ENCODE results near the gene PLB1.

The PLB1 gene

GRCh38 chr2:28523902-28524301, 28.0 kb downstream of the PLB1 start:
- H3K4me1 Mint-ChIP-seq = no peaks in the 10 kb centered on the region
- no peaks in the 10 kb centered on the region for H3K36me3 Mint-ChIP-seq
- no peak overlapping the region for H3K27ac Mint-ChIP-seq
- H3K4me3 Mint-ChIP-seq = no peak overlapping the region
- ATAC-seq (replicated peaks) = no peak
- no peak for DNase-seq
- H3K27me3 Mint-ChIP-seq = peaks cover 39 to 48% of the 10 kb centered on the region in 2 donors
- no peaks in the 10 kb centered on the region for H3K9me3 Mint-ChIP-seq

DNA sequence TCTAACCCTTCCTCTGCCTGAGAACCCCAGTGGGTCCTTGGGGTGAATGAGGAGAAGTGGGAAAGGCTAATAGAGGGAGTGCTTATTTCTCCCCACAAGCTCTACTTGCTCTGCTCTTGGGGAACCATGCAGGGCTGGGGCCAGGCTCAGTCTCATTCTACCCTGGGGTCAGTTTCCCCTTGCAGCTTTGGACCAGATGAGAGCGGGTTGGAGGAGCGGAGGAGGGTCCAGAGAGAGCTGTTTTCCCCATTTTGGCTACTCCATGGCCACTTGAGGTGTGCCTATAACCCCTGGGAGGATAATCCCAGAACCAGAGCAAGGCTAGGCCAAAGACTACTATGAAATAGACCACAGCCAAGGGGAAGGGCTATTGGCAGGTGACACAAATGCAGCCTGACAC, 29.6 kb downstream of the PLB1 start:
- no peaks in the 10 kb centered on the region for H3K36me3 Mint-ChIP-seq
- H3K27me3 Mint-ChIP-seq = peaks cover 28 to 38% of the 10 kb centered on the region in 2 donors

DNA sequence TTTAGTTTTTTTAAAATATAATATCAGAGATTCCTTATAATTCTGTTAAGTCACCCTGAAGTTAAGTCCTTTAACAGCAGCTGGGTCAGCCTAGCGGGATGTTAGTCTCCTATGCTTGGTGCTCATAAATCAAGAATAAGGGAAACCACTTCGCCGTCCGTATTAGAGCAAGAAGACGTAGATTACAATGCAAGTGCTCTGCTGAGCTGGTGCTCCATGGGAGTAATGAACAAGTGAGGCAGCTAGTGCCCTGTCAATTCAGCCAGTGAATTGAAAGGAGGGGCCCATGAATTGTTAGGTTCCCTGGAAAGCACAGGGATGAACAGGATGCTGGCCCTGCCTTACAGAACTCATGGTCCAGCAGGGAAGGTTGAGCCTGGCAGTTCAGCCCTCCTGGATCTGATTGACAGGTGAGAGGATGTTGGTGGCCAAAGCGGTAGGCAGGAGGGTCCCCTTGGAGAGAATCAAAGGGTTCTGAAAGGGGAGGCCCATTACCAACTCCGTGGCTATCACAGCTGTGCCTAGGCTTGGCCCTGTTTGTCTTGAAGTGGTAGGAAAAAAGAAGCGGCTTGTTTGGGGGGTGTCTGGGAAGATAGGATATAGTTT, 30.8 kb downstream of the PLB1 start:
- no peak overlapping the region for H3K27ac Mint-ChIP-seq
- no peak for ATAC-seq (replicated peaks)
- H3K9me3 Mint-ChIP-seq = no peaks in the 10 kb centered on the region
- H3K4me1 Mint-ChIP-seq = no peaks in the 10 kb centered on the region
- peaks cover 21 to 29% of the 10 kb centered on the region in 2 donors for H3K27me3 Mint-ChIP-seq
- no peaks in the 10 kb centered on the region for H3K36me3 Mint-ChIP-seq
- no peak overlapping the region for H3K4me3 Mint-ChIP-seq
- DNase-seq = no peak

More for the DNA sequence above, 29.6 kb downstream of the PLB1 start:
- Mint-ChIP-seq H3K4me1 (no peaks in the 10 kb centered on the region), H3K27ac (no peak overlapping the region), H3K9me3 (no peaks in the 10 kb centered on the region), H3K4me3 (no peak overlapping the region)
- DNase-seq (no peak), ATAC-seq (replicated peaks) (no peak)

DNA sequence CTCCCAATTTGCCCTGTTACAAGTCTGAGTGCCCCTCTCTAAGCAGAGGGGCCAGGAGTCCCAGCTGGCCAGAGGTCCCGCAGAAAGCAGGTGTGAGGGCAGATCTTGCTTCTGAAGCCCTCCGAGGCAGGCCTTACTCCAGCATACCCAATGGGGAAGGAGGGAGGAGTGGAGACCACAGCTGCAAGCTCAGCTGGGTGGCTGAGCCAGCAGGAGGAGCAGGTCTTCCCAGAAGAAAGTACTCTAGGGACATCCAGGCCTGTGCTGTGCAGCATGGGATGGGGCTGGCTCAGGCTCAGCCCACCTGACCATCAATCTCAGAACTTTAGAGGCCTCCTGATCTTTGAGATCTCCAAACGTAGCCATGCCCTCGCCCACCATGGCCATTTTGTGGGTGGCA, 31.3 kb downstream of the PLB1 start:
- Mint-ChIP-seq H3K36me3 (no peaks in the 10 kb centered on the region), H3K27me3 (peaks cover 15 to 24% of the 10 kb centered on the region in 2 donors), H3K4me1 (no peaks in the 10 kb centered on the region), H3K9me3 (no peaks in the 10 kb centered on the region), H3K27ac (no peak overlapping the region), H3K4me3 (no peak overlapping the region)
- DNase-seq (no peak), ATAC-seq (replicated peaks) (no peak)

DNA sequence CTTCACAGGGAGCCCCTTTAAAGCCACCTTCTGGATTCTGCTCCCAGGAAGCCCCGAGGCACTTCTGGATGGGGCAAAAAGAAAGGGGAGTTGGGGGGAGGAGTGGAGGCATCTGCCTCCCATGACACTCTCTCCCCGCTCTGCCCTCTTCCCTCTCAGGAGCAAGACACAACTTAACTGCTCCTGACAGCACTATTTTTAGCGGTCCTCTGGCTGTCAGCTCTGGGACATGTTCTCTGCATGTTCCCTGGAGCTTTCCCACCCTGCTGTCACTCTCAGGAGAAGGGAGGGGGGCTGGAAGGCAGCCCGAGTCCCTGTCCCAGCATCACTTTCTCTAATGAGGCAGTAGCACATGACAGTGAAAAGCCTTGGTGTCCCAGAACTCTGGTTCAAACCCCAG, 32.3 kb downstream of the PLB1 start:
- Mint-ChIP-seq H3K36me3 (no peaks in the 10 kb centered on the region), H3K27ac (no peak overlapping the region), H3K27me3 (peaks cover 10 to 20% of the 10 kb centered on the region in 2 donors), H3K4me1 (no peaks in the 10 kb centered on the region), H3K9me3 (no peaks in the 10 kb centered on the region), H3K4me3 (no peak overlapping the region)
- DNase-seq (no peak), ATAC-seq (replicated peaks) (no peak)

- Mint-ChIP-seq H3K9me3 (no peaks in the 10 kb centered on the region), H3K4me3 (no peak overlapping the region), H3K27ac (no peak overlapping the region), H3K4me1 (no peaks in the 10 kb centered on the region), H3K27me3 (peaks cover 0 to 17% of the 10 kb centered on the region in 2 donors), H3K36me3 (no peaks in the 10 kb centered on the region)
- ATAC-seq (replicated peaks) (no peak), DNase-seq (no peak)
Observed at GRCh38 chr2:28530782-28531181, 34.9 kb downstream of the PLB1 start.

DNA sequence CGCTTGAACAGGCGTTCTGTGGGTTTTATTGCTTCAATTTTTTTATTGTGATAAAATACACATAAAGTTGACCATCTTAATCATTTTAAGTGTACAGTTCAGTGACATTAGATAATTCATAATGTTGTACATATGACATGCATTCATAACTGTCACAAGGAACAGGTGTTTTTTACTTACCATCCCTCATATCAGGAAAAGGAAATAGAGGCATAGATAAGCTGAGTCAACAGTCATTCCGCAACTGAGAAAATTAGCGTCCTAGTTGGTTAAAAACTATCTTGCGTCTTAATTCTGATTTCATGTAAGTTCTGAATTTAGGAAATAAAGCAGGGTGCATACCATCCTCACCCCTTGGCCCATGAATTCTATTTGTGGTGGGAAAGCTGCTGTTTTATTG, 36.5 kb downstream of the PLB1 start:
- DNase-seq = no peak
- H3K27me3 Mint-ChIP-seq = peaks cover 0 to 10% of the 10 kb centered on the region in 2 donors
- ATAC-seq (replicated peaks) = no peak
- no peaks in the 10 kb centered on the region for H3K4me1 Mint-ChIP-seq
- H3K36me3 Mint-ChIP-seq = no peaks in the 10 kb centered on the region
- H3K9me3 Mint-ChIP-seq = no peaks in the 10 kb centered on the region
- no peak overlapping the region for H3K4me3 Mint-ChIP-seq
- H3K27ac Mint-ChIP-seq = no peak overlapping the region

DNA sequence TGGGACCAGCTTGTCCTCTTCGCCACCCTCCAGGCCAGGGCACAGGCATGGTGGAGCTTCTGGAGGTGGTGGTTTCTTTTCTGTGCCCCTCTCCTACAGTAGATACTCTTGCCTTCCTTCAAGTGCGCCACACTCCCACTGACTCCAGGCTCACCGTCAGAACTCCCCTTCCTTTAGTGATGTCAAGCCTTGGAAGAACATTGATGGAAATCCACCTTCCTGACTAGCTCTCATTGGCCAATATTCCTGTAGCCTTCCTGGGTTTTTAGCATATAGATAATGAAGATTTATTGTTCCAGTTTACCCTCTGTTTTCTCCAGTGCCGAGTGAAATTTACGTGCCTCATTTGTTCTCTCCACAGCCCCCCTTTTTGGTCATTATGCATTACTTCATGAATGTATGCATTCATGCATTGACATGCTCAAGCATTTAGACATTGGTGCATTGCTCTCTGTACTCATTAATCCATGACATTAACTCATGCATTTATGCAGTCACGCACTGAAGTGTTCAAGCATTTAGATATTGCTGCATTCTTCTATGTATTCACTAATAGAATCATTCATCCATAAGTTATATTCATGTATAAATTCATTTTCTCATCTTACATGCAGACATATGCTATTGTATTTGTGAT, 37.3 kb downstream of the PLB1 start:
- no peak for ATAC-seq (replicated peaks)

DNA sequence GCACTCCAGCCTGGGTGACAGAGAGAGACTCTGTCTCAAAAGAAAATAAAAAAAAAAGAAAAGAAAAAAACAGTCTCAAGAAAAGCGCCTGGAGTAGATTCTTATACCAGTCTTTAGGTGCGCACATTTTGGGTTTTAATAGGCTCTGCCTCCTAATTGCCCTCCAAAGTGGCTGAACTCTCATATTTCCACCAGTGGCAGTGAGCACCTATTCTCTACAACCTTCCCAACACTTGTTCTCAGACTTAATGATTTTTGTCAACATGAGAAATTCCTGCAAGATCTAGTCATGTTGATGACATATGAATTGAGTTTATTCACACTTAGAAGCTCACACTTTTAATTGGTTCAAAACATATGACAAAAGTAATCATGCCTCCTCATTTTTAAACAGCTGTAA, 39.0 kb downstream of the PLB1 start:
- DNase-seq (no peak), ATAC-seq (replicated peaks) (no peak)
- Mint-ChIP-seq H3K36me3 (no peaks in the 10 kb centered on the region), H3K9me3 (no peaks in the 10 kb centered on the region), H3K4me3 (no peak overlapping the region), H3K27me3 (peaks cover 6 to 20% of the 10 kb centered on the region in 2 donors), H3K4me1 (no peaks in the 10 kb centered on the region), H3K27ac (no peak overlapping the region)

More for the DNA sequence above, 37.3 kb downstream of the PLB1 start:
- Mint-ChIP-seq H3K9me3 (no peaks in the 10 kb centered on the region), H3K4me1 (no peaks in the 10 kb centered on the region), H3K4me3 (no peak overlapping the region), H3K27ac (no peak overlapping the region), H3K36me3 (no peaks in the 10 kb centered on the region), H3K27me3 (peaks cover 0 to 10% of the 10 kb centered on the region in 2 donors)
- no peak for DNase-seq

DNA sequence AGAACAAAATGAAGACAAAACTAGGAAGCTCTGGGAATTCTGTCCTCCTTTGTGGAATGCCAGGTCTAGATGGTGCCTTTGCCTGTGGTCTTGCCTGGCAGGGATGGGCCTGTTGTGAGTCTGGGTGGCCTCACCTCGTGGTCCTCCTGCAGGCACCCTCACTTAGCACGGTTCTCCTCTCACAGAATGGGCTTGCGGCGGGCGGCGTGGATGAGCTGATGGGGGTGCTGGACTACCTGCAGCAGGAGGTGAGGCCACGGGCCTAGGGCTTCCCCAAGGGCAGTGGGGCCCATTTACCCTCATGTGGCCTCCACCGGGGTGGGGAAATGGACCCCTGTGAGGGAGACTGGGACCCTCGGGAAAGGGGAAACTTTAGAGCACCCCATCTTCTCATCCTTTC, 42.3 kb downstream of the PLB1 start:
- no peak overlapping the region for H3K4me3 Mint-ChIP-seq
- no peaks in the 10 kb centered on the region for H3K36me3 Mint-ChIP-seq
- DNase-seq (no peak), ATAC-seq (replicated peaks) (no peak)
- no peaks in the 10 kb centered on the region for H3K9me3 Mint-ChIP-seq
- H3K4me1 Mint-ChIP-seq = no peaks in the 10 kb centered on the region
- no peak overlapping the region for H3K27ac Mint-ChIP-seq
- peaks cover 15% of the 10 kb centered on the region in 2 donors for H3K27me3 Mint-ChIP-seq

DNA sequence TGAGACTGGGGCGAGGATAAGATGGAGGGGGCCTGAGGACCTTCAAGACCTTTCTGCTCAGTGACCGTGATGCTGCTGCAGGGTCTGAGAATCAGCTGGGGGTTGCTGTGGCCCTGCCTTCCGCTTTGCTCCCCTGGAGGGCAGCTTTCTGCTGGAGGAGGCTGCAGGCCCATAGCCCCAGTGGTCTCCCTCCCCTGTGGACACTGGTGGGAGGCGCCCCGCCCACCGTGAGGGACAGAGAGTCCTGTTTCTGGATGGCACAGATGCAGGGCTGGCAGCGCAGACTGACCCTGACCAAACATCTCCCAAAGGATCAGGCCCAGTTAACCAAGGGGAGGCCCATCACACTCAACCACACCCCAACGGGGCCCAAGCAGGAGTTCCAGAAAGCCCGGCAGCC, 42.8 kb downstream of the PLB1 start:
- Mint-ChIP-seq H3K36me3 (no peaks in the 10 kb centered on the region), H3K27ac (no peak overlapping the region)

DNA sequence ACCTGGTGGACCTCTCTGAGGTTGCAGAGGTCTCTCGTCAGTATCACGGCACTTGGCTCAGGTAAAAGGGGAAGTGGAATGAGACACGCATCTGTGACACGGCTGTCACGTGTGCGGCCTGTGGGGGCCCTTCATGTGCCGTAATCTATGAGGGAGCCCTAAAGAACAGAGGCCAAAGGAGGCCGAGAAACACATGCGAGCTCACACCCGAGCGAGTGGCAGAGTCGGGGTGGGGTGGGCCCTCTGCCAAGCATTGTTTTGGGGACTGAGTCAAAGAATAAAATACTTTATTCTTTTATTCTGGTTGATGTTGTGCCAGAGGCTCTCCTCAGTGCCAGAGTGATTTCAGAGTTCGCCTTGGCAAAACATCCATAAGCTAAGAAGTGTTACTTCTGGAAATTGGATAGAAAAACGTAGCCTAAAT, 43.3 kb downstream of the PLB1 start:
- no peaks in the 10 kb centered on the region for H3K4me1 Mint-ChIP-seq
- no peaks in the 10 kb centered on the region for H3K9me3 Mint-ChIP-seq
- ATAC-seq (replicated peaks) (peak; percentile 38), DNase-seq (no peak)
- H3K4me3 Mint-ChIP-seq = no peak overlapping the region
- no peak overlapping the region for H3K27ac Mint-ChIP-seq
- H3K36me3 Mint-ChIP-seq = no peaks in the 10 kb centered on the region
- peaks cover 10 to 15% of the 10 kb centered on the region in 2 donors for H3K27me3 Mint-ChIP-seq

More for the DNA sequence above, 42.8 kb downstream of the PLB1 start:
- ATAC-seq (replicated peaks) (no peak), DNase-seq (no peak)
- no peak overlapping the region for H3K4me3 Mint-ChIP-seq
- H3K4me1 Mint-ChIP-seq = no peaks in the 10 kb centered on the region
- no peaks in the 10 kb centered on the region for H3K9me3 Mint-ChIP-seq
- peaks cover 10 to 15% of the 10 kb centered on the region in 2 donors for H3K27me3 Mint-ChIP-seq

DNA sequence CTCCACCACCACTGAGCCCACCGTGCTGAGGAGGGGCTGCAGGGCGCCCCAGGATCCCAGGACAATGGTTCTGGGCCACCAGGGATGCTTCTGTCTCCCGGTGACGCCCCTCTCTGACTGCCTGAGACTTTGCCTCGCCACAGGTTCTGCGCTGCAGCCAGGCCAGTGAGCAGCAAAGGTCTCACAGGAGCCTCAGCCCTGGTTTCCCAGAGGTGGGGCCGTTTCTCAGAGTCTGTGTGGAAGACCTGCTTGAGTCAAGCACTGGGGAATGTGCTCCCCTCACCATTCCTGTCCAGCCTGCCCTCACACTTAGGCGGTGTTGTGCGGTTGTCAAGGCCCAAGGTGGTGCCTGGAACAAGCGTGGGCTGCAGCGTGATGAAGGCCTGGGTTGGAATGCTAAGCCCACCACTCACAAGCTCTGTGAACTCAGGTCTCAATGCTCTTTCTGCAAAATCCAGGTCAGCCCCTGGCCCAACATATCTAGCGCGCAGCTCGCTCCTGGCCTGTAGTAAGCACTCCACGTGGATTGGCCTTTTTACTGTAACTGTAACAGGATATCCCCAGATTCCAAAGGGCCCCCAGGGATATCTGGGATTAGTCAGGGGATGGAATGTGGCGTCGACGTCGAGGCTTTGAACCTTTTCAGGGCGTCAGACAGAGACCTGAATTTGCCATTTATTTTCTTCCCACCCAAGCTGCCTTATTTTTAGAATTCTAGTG, 47.6 kb downstream of the PLB1 start:
- DNase-seq = no peak
- Mint-ChIP-seq H3K27me3 (peaks cover 20% of the 10 kb centered on the region in 2 donors), H3K9me3 (no peaks in the 10 kb centered on the region), H3K27ac (no peak overlapping the region), H3K4me3 (no peak overlapping the region), H3K36me3 (no peaks in the 10 kb centered on the region), H3K4me1 (peaks cover 0 to 1% of the 10 kb centered on the region in 2 donors)
- no peak for ATAC-seq (replicated peaks)

DNA sequence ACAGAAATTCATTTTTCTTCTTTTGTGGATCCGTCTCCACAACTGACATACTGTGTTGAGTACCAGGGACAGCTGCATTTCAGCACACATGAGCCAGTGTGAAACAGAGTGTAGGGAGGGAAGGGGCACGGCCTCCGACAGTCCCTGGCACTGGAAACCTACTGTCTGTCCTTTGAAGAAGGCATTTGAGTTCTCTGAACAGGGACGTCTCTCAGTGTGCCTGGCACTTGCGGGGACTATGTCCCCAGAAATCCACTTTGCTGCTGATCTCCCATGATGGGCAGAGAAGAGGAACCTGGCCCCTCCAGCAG, 48.1 kb downstream of the PLB1 start:
- Mint-ChIP-seq H3K36me3 (no peaks in the 10 kb centered on the region), H3K4me1 (peaks cover 0 to 1% of the 10 kb centered on the region in 2 donors), H3K9me3 (no peaks in the 10 kb centered on the region), H3K27ac (no peak overlapping the region), H3K4me3 (no peak overlapping the region), H3K27me3 (peaks cover 18 to 20% of the 10 kb centered on the region in 2 donors)
- ATAC-seq (replicated peaks) (no peak), DNase-seq (no peak)

DNA sequence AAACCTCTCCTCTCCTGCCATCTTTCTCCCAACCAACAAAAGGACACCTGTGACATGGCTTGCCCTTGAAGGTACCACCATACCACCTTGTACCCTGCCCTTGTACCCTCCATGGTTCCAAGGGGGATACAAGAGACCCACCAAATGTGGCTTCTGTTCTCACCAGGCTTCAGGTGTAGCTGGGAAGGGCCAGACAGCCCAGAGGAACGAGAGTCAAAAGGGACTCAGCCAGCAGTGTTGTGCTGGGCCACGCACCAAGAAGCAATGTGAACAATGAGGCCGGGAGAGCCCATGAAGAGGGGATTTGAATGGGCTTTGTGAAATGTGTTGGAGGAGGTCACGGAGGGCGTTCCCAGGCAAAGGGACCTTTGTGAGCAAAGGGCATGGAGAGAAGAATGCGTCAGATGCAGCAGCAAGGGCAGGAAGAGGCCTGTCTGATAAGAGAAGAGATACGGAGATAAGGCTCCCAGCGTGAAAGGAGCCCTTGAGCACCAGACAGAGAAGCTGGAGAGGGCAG, 48.6 kb downstream of the PLB1 start:
- ATAC-seq (replicated peaks) = no peak
- no peak overlapping the region for H3K4me3 Mint-ChIP-seq
- no peaks in the 10 kb centered on the region for H3K9me3 Mint-ChIP-seq

More for the DNA sequence above, 48.6 kb downstream of the PLB1 start:
- Mint-ChIP-seq H3K4me1 (peaks cover 0 to 1% of the 10 kb centered on the region in 2 donors), H3K27me3 (peaks cover 13 to 17% of the 10 kb centered on the region in 2 donors), H3K27ac (no peak overlapping the region), H3K36me3 (no peaks in the 10 kb centered on the region)
- no peak for DNase-seq

All from stimulated activated naive B cell treated with anti-CD40 and anti-IgM and Interleukin-4, amounts not matched to agents 10 μg/mL and 1 μg/mL and 100 μg/mL, for 72 hours (primary cell).